GM18502 (cell line): ENCODE results near the gene CNTNAP2.

Source experiments
- ATAC-seq: cut with Tn5 transposase; IDR thresholded peaks from one replicate; pipeline ENCODE4 v1.9.1; 2021; ENCODE audit warnings: mild to moderate bottlenecking; ENCODE audit not compliant: unreplicated experiment, poor library complexity

CNTNAP2 gene

GRCh38 chr7:146411975-146412374 is 295.4 kb downstream of the CNTNAP2 start:
- no peak for ATAC-seq

- ATAC-seq: no peak
Measured at GRCh38 chr7:146412781-146413180, 296.2 kb downstream of the CNTNAP2 start.

GRCh38 chr7:146414373-146414772 is 297.8 kb downstream of the CNTNAP2 start:
- no peak for ATAC-seq

GRCh38 chr7:146414937-146415336 is 298.3 kb downstream of the CNTNAP2 start:
- ATAC-seq: no peak

GRCh38 chr7:146417176-146417575 is 300.6 kb downstream of the CNTNAP2 start:
- no peak for ATAC-seq

GRCh38 chr7:146423446-146423845 is 306.8 kb downstream of the CNTNAP2 start:
- no peak for ATAC-seq

GRCh38 chr7:146424084-146424483 is 307.5 kb downstream of the CNTNAP2 start:
- ATAC-seq: no peak

GRCh38 chr7:146433501-146433900 is 316.9 kb downstream of the CNTNAP2 start:
- ATAC-seq: no peak

- ATAC-seq: no peak
Measured at GRCh38 chr7:146443102-146443501, 326.5 kb downstream of the CNTNAP2 start.

GRCh38 chr7:146449625-146450024 is 333.0 kb downstream of the CNTNAP2 start:
- ATAC-seq: no peak

- ATAC-seq: no peak
Measured at GRCh38 chr7:146455091-146455655, 338.6 kb downstream of the CNTNAP2 start.

- no peak for ATAC-seq
Measured at GRCh38 chr7:146479040-146479439, 362.4 kb downstream of the CNTNAP2 start.

GRCh38 chr7:146486519-146486918 is 369.9 kb downstream of the CNTNAP2 start:
- ATAC-seq: no peak

- no peak for ATAC-seq
Measured at GRCh38 chr7:146492017-146492416, 375.4 kb downstream of the CNTNAP2 start.

GRCh38 chr7:146494952-146495596 is 378.5 kb downstream of the CNTNAP2 start:
- no peak for ATAC-seq

- ATAC-seq: no peak
Measured at GRCh38 chr7:146496657-146497056, 380.1 kb downstream of the CNTNAP2 start.

- no peak for ATAC-seq
Measured at GRCh38 chr7:146499970-146500369, 383.4 kb downstream of the CNTNAP2 start.

GRCh38 chr7:146503844-146504243 is 387.2 kb downstream of the CNTNAP2 start:
- no peak for ATAC-seq

- ATAC-seq: no peak
Measured at GRCh38 chr7:146510088-146510680, 393.6 kb downstream of the CNTNAP2 start.

GRCh38 chr7:146514304-146514703 is 397.7 kb downstream of the CNTNAP2 start:
- no peak for ATAC-seq

GRCh38 chr7:146528581-146528980 is 412.0 kb downstream of the CNTNAP2 start:
- no peak for ATAC-seq

GRCh38 chr7:146539836-146540235 is 423.2 kb downstream of the CNTNAP2 start:
- ATAC-seq: no peak
